ENCODE data around the gene CYP1B1.
"Not testable (repeated sequence)": the region's sequence is repeated elsewhere in the genome, so short reads cannot be mapped to it uniquely, and the experiment has no call there.

CYP1B1 gene

GRCh38 chr2:38075507-38076151, at the start of gene CYP1B1:
Gene CYP1B1, minus strand, starts transcription at chr2:38076151. Its CDS starts 763 bp downstream, at chr2:38075388.
- no peak for DNase-seq (ENCODE audit: low read depth, low spot score)

- no peak for DNase-seq (ENCODE audit: low read depth, low spot score)
Observed at GRCh38 chr2:38125007-38125406, 49.1 kb upstream of the CYP1B1 start.

- no peak for DNase-seq (ENCODE audit: low read depth, low spot score)
Observed at GRCh38 chr2:38123911-38124310, 48.0 kb upstream of the CYP1B1 start.

GRCh38 chr2:38122344-38122743, 46.4 kb upstream of the CYP1B1 start:
- DNase-seq (ENCODE audit: low read depth, low spot score) = no peak

GRCh38 chr2:38121481-38121880, 45.5 kb upstream of the CYP1B1 start:
- DNase-seq (ENCODE audit: low read depth, low spot score) = no peak

GRCh38 chr2:38120829-38121228, 44.9 kb upstream of the CYP1B1 start:
- DNase-seq (ENCODE audit: low read depth, low spot score) = no peak

GRCh38 chr2:38120264-38120592, 44.3 kb upstream of the CYP1B1 start:
- no peak for DNase-seq (ENCODE audit: low read depth, low spot score)

GRCh38 chr2:38116762-38117161, 40.8 kb upstream of the CYP1B1 start:
- no peak for DNase-seq (ENCODE audit: low read depth, low spot score)

- no peak for DNase-seq (ENCODE audit: low read depth, low spot score)
Observed at GRCh38 chr2:38115216-38116032, 39.5 kb upstream of the CYP1B1 start.

- DNase-seq (ENCODE audit: low read depth, low spot score) = no peak
Observed at GRCh38 chr2:38113981-38114708, 38.2 kb upstream of the CYP1B1 start.

GRCh38 chr2:38113051-38113450, 37.1 kb upstream of the CYP1B1 start:
- DNase-seq (ENCODE audit: low read depth, low spot score) = no peak

GRCh38 chr2:38111350-38111749, 35.4 kb upstream of the CYP1B1 start:
- DNase-seq (ENCODE audit: low read depth, low spot score) = not testable (repeated sequence)

- DNase-seq (ENCODE audit: low read depth, low spot score) = no peak
Observed at GRCh38 chr2:38109732-38110181, 33.8 kb upstream of the CYP1B1 start.

GRCh38 chr2:38108907-38109731, 33.2 kb upstream of the CYP1B1 start:
- DNase-seq (ENCODE audit: low read depth, low spot score) = no peak

GRCh38 chr2:38107738-38108410, 31.9 kb upstream of the CYP1B1 start:
- no peak for DNase-seq (ENCODE audit: low read depth, low spot score)

GRCh38 chr2:38106405-38107094, 30.6 kb upstream of the CYP1B1 start:
- no peak for DNase-seq (ENCODE audit: low read depth, low spot score)

GRCh38 chr2:38105922-38106321, 30.0 kb upstream of the CYP1B1 start:
- no peak for DNase-seq (ENCODE audit: low read depth, low spot score)

- no peak for DNase-seq (ENCODE audit: low read depth, low spot score)
Observed at GRCh38 chr2:38104598-38104997, 28.6 kb upstream of the CYP1B1 start.

- no peak for DNase-seq (ENCODE audit: low read depth, low spot score)
Observed at GRCh38 chr2:38100328-38100727, 24.4 kb upstream of the CYP1B1 start.
